GM19397 (cell line): Measurements from ENCODE around the gene PPARA.
A peak's percentile ranks its signal among the peaks of the same experiment; 100 is the strongest.

ENCODE experiments used
- ATAC-seq: cut with Tn5 transposase; IDR thresholded peaks from one replicate; pipeline ENCODE4 v1.9.1; 2021; ENCODE audit warnings: mild to moderate bottlenecking, moderate library complexity; ENCODE audit not compliant: unreplicated experiment

Gene PPARA

GRCh38 chr22:46150034-46150654, at the start of gene PPARA:
TSS of gene PPARA (plus strand) at chr22:46150526. CDS start at chr22:46198384, 47,858 bp downstream.
- ATAC-seq, result peak; percentile 76

DNA sequence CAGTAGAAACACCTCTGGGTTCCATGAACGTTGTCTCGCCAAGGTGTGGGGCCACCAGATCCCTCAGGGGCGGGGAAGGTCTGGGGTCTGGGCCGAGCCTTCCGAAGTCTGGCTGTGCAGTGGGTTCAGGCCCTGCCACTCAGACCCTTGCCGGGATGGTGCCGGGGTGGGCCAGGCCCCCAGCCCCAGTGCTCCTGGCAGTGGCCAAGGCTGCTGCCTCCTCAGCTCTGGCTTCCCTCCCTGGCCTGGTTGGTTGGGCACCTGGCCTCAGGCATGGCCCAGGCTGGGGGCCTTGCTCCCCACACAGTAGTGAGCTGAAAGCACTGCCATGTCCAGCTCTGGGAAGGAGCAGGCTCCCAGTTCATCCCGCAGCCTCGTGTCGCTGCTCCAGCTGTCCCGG, 48.2 kb upstream of the PPARA start:
- no peak for ATAC-seq

GRCh38 chr22:46102752-46103151, 47.6 kb upstream of the PPARA start:
- ATAC-seq, result no peak

- ATAC-seq, result no peak
These were observed 47.1 kb upstream of the PPARA start for GRCh38 chr22:46103181-46103580.

GRCh38 chr22:46103664-46104063, 46.7 kb upstream of the PPARA start:
- ATAC-seq, result no peak

GRCh38 chr22:46104170-46104880, 46.0 kb upstream of the PPARA start:
- ATAC-seq, result no peak

DNA sequence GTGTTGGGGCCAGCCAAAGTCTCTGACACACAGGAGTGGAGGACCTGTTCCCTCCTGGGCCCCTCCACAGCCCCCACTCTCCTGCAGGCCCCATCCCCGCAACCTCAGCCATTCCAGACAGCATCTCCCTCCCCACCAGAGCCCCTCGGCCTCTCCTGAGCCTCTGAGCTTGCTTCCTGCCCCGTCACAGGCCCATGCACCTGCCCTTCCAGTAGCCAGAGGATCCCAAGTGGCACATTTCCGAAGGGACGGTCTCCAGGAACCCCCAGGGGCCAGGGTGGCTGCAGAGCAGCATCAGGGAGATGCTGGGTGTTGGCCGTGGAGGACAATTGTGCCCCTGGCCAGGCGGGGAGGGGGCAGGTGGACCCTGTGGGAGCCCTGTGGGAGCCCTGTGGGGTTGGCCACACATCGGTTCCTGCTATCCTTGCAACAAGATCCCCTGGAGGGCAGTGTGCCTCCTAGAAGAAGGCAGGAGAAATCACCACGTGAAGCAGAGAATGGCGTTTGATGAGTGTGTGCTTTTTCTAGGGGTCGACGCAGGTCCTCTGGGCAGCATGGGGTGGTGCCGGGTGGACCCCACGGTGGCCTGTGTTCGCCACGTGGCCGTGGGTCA, 45.3 kb upstream of the PPARA start:
- no peak for ATAC-seq

DNA sequence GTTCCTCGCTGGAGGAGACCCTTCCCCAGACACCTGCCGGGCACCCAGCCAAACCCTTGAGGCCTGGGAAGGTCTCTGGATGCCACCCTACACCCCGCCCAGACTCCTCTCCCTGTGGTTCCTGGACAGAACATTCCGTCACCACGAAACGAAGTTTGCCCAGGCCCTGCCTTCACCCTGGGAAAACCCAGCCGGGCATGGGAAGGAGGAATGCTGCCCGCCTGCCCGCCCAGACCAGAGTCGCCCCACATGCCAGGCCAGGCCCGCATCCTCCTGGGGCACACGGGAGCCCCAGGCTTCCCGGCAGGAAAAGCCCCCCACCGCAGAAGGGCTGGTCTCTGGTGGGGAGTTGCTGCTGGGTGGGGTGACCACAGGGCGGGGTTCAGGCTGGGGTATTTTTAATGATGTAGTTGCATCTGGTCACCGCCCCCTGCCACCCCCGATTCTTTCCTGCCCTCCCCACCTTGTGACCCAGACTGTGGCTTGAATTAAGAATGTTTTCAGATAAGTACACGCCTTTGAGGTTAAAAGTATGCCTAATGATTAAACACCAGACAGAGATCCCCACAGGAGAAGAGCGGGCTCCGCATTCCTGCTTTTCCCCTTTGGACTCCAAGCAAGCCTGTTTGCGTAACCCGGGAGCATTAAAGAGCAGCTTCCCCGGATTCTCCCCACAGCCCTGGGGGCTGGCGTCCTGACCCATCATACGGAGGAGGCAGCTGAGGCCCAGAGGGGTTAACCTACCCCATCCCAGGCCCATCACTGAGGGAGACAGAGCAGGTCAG, 44.6 kb upstream of the PPARA start:
- no peak for ATAC-seq

DNA sequence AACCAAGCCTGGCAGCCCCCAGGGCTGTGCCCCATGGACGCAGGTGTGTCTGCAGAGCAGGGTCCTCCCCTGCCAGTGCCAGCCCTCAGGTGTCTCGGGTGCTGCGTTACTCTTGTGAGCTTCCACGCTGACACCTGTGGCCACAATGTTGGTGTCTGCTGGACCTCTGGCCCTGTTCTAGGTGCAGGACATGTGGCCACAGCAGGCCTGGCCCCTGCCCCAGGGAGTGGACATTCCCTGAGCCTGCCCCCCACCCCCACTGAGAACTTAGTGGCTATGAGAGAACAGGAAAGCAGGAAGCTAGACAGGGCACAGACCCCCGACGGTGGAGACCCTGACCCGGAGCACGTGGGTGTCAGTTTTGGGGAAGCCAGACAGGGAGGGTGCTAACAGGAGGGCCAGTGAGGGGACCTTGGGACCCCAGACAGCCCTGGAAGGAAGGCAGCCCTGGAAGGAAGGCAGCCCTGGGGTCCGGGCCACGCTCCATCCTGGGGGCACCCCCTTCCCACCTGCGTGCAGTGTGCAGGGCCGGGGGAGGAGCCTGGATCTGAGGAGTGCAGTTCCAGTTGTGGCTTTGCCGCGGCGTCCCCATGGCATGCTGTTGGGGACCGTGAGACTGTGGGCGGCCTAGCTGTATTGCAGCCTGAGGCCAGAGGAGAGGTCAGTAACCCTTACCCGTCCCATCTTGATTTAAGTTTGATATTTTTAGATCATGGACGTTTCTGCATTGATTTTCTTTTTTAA, 43.9 kb upstream of the PPARA start:
- ATAC-seq, result no peak

DNA sequence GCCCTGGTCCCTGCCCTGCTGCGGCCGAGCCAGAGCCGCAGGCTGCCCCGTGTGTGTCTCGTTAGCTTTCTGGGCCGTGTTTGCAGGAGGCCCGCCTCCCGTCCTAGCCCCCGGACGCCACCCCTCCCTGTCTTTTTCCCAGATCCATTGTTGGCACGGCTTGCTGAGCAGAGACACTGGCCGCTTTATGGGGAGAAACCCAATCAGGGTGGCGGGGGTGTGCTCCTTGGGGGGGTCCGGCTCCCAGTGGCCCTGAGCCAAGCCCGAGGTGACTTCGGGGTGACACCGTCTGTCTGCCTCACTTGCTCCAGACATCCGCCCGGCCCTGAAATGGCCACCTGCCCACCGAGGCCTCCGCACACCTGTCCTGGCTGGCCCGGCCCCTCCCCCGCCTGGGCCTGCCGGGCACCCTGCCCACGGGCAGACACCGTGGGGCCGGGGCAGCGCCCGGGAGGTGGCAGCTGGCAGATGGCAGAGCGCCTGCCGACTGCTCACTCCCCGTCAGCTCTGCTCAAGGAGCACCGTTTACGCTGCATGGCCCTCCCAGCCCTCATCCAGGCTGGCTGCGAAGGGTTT, 43.1 kb upstream of the PPARA start:
- ATAC-seq, result no peak

GRCh38 chr22:46107753-46108563, 42.4 kb upstream of the PPARA start:
- no peak for ATAC-seq

DNA sequence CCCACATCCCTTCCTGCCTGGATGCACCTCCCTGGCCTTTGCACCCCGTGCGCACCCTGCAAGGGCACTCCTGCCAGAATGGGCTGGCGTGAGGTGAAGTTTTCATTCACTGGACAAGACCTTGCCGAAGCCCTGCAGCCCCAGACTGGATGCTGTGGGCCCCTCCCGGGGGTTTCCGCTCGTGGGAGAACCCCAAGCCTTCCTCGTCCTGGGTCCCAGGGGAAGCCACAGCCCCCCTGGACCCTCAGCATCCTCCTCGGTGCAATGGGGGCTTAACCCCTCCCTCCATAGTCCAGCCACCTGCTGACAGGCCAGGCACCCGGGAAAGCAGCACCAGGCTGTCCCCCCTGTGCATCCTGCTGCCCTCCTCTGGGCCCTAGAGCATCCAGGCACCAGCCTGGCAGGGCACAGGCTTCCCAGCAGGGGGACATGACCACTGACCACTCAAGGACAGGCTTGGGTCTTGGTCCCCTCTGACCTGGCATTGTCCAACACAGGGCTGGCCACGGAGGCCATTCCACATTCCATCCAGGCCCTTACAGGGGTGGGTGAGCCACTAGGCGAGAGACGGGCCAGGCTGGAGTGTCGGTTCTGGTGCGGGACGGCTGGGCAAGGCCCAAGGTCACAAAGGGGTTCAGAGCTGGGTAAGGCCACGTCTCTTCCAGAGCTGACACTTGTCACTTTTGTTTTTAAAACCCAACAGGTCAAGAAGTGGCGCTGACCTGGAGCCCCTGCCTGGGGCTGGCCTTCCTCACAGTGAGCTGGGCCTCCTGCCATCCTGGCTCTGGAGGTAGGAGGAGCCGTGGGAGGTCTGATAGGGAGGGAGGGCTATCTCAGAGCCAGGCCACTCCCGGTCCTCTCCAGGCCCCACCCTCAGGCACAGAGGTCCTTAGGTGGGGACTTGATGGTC, 41.5 kb upstream of the PPARA start:
- ATAC-seq, result no peak

GRCh38 chr22:46109474-46110003, 40.8 kb upstream of the PPARA start:
- no peak for ATAC-seq

DNA sequence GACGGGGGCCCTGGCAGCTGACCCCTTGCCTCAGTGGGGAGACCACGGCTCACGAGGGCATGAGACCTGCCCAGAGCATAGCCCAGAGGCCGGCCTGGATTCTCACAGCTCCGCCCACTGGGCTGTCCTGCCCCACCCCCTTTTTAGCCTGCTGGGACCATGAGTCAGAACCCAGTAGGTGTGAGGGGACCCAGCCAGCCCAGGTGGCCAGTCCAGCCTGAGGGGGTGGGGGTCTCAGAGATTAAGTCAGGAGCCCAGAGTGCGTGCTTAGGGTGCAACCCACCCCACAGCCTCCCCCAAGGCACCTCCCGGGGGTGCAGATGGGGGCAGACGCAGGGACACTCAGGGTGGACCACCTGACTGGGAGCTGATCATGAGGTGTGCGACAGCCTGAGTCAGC, 40.1 kb upstream of the PPARA start:
- no peak for ATAC-seq

- no peak for ATAC-seq
These were observed 38.5 kb upstream of the PPARA start for GRCh38 chr22:46111645-46112306.

DNA sequence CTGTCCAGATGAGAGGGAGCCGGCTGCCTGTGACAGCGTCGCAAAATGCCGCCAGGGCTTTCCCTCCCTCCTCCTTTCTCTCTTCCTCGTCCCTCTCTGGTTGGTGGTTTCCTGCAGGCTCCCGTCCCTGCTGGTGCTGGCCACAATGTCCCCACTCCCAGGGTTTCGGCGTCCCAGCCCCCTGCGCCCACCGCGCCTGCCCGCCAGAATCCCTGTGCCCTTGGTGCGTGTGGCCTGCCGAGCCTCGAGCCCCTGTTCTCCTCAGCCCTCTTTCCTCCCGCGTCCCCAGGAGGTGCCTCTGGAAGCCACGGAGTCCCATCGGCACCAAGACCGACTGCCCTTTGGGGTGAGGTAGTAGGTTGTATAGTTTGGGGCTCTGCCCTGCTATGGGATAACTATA, 37.9 kb upstream of the PPARA start:
- ATAC-seq, result no peak

GRCh38 chr22:46113110-46113909, 37.0 kb upstream of the PPARA start:
- ATAC-seq, result no peak
